GM18907 (cell line): ENCODE measurements around the gene LYRM4.

Experiments used
- ATAC-seq: cut with Tn5 transposase; IDR thresholded peaks from one replicate; pipeline ENCODE4 v1.9.1; 2021; ENCODE audit warnings: mild to moderate bottlenecking, moderate library complexity; ENCODE audit not compliant: unreplicated experiment

LYRM4 gene

GRCh38 chr6:5282191-5282623 lies 21.5 kb upstream of the LYRM4 start:
- no peak for ATAC-seq

- ATAC-seq = no peak
These were observed 20.2 kb upstream of the LYRM4 start for GRCh38 chr6:5280920-5281319.

GRCh38 chr6:5279891-5280338 lies 19.2 kb upstream of the LYRM4 start:
- ATAC-seq = no peak

- ATAC-seq = no peak
These were observed 17.9 kb upstream of the LYRM4 start for GRCh38 chr6:5278565-5279120.

GRCh38 chr6:5278047-5278446 lies 17.3 kb upstream of the LYRM4 start:
- peak; percentile 72 for ATAC-seq

- ATAC-seq = no peak
These were observed 16.8 kb upstream of the LYRM4 start for GRCh38 chr6:5277589-5277988.

GRCh38 chr6:5276581-5276980 lies 15.8 kb upstream of the LYRM4 start:
- no peak for ATAC-seq

- no peak for ATAC-seq
These were observed 14.7 kb upstream of the LYRM4 start for GRCh38 chr6:5275497-5275896.

GRCh38 chr6:5274231-5274630 lies 13.5 kb upstream of the LYRM4 start:
- ATAC-seq = no peak

- ATAC-seq = no peak
These were observed 11.2 kb upstream of the LYRM4 start for GRCh38 chr6:5271926-5272325.

GRCh38 chr6:5270093-5270680 lies 9.4 kb upstream of the LYRM4 start:
- no peak for ATAC-seq

GRCh38 chr6:5266423-5266822 lies 5.7 kb upstream of the LYRM4 start:
- no peak for ATAC-seq

GRCh38 chr6:5261545-5262109 lies 877 bp upstream of the LYRM4 start:
- ATAC-seq = no peak

GRCh38 chr6:5260111-5260620 lies 584 bp downstream of the LYRM4 start:
- ATAC-seq = peak; percentile 75

- ATAC-seq = no peak
These were observed 1.3 kb downstream of the LYRM4 start for GRCh38 chr6:5259428-5259827.

GRCh38 chr6:5257400-5257799 lies 3.4 kb downstream of the LYRM4 start:
- no peak for ATAC-seq

GRCh38 chr6:5256952-5257351 lies 3.8 kb downstream of the LYRM4 start:
- no peak for ATAC-seq

GRCh38 chr6:5250911-5251310 lies 9.8 kb downstream of the LYRM4 start:
- no peak for ATAC-seq

GRCh38 chr6:5250451-5250850 lies 10.3 kb downstream of the LYRM4 start:
- no peak for ATAC-seq

- no peak for ATAC-seq
These were observed 11.2 kb downstream of the LYRM4 start for GRCh38 chr6:5249451-5250122.

GRCh38 chr6:5248302-5249098 lies 12.2 kb downstream of the LYRM4 start:
- ATAC-seq = no peak
